Kidney (tissue), 14 donors: ENCODE data around the gene PEX14. TPM values are rescaled to one million over a fixed set of nuclear protein-coding genes. Genes with fewer than 3 reads are reported as not detected.

Source experiments
- DNase-seq, 5 donors: peaks; one replicate each; pipeline ENCODE4 v3.0.0-alpha.2; 2013 to 2020
- FAIRE-seq: peaks from 2 replicates; lab custom pipeline; 2012; peaks lifted over from hg19 to GRCh38; lab: Jason Lieb, UNC
- H3K27ac ChIP-seq, 2 donors: one replicate each; pipeline ENCODE4 v1.7.0; 2013; ENCODE audit warnings: low read depth in 2 of 2, low read length in 2 of 2, inconsistent platforms in 1 of 2
- H3K27me3 ChIP-seq: one replicate; pipeline ENCODE4 v1.7.1; 2013; ENCODE audit warnings: low read length, inconsistent platforms; ENCODE audit not compliant: control insufficient read depth, insufficient read depth
- H3K36me3 ChIP-seq, 3 donors: one replicate each; pipeline versions ENCODE4 v1.7.0 to v1.7.1; 2013; ENCODE audit warnings: low read length in 3 of 3, control low read depth in 1 of 3, inconsistent platforms in 1 of 3; ENCODE audit not compliant: insufficient read depth in 3 of 3, control insufficient read depth in 2 of 3
- H3K4me1 ChIP-seq, 3 donors: one replicate each; pipeline versions ENCODE4 v1.7.0 to v1.7.1; 2013; ENCODE audit warnings: low read length in 3 of 3, inconsistent platforms in 1 of 3, low read depth in 1 of 3; ENCODE audit not compliant: control insufficient read depth in 2 of 3, insufficient read depth in 2 of 3
- H3K4me3 ChIP-seq, 3 donors: one replicate each; pipeline versions ENCODE4 v1.7.0 to v1.8.1; 2013; ENCODE audit warnings: low read length in 3 of 3, control low read depth in 1 of 3, inconsistent platforms in 1 of 3
- H3K9ac ChIP-seq, 3 donors: one replicate each; pipeline versions ENCODE4 v1.7.0 to v1.7.1; 2013; ENCODE audit warnings: low read length in 3 of 3, control low read depth in 1 of 3, inconsistent platforms in 1 of 3
- H3K9me3 ChIP-seq, 3 donors: one replicate each; pipeline versions ENCODE4 v1.7.0 to v1.7.1; 2013; ENCODE audit warnings: low read length in 3 of 3, control low read depth in 1 of 3, inconsistent platforms in 1 of 3; ENCODE audit not compliant: control insufficient read depth in 2 of 3, insufficient read depth in 1 of 3
- intact Hi-C: fragments of 100-400 bp; cut with DNase I; formaldehyde crosslinking; loops from one replicate; pipeline ENCODE4 v1.11.1; 2022
- polyA plus RNA-seq: library from polyadenylated mRNA; stranded (reverse); fragments of 350-450 nt; fragmentation: Illumina TruSeq; extraction: RNeasy Lipid Tissue Mini Kit (QIAGEN cat#74804); gene quantifications from one replicate; pipeline ENCODE4 v1.2.3, GENCODE V29; 2014; ENCODE audit warnings: low read depth, low replicate concordance; ENCODE audit not compliant: insufficient read depth
- total RNA-seq: library from RNA; stranded (reverse); fragmentation: NEBNext Ultra II Directional; extraction: Animal tissue kit (Norgen Biotek cat#: 25700); gene quantifications from one replicate; pipeline ENCODE4 v1.2.1, GENCODE V29; 2021
- TF ChIP-seq, protein P1 (sequence below): IDR thresholded peaks from 3 replicates; pipeline ENCODE4 v1.5.1; 2012; ENCODE audit warnings: mild to moderate bottlenecking, moderate library complexity, borderline replicate concordance; ENCODE audit not compliant: insufficient read depth; ENCODE audit errors: extremely low read depth
- donor health status: control.
- donor health status: control.
- donor health status: control.
- donor health status: control.
- donor health status: control.
- donor health status: DM: yes; HTN: yes; CAD: no.
- donor health status: Normal renal cell carcinoma (clear cell type).

The PEX14 gene
- total and polyA plus RNA-seq, 2 donors from 2014 or later, result 22.8 to 25.8 TPM

DNA sequence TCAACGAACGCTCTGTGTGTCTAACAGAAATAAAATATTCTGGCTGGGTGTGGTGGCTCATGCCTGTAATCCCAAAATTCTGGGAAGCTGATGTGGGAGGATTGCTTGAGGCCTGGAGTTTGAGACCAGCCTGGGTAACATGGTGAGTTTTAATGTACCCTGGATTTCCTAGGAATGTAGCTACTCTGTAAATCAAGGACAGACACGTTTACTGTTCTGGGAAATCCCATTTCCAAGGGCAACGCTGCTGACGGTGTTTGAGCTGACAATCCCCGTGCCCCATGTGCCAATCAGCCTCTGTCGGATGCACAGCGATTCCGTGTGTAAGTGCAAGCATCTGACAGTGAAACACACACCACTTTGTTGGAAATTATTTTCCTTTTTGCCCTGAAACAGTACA is 16.9 kb upstream of the PEX14 start:
- intact Hi-C loops, result no loop called here
- TF ChIP-seq, protein P1, sequence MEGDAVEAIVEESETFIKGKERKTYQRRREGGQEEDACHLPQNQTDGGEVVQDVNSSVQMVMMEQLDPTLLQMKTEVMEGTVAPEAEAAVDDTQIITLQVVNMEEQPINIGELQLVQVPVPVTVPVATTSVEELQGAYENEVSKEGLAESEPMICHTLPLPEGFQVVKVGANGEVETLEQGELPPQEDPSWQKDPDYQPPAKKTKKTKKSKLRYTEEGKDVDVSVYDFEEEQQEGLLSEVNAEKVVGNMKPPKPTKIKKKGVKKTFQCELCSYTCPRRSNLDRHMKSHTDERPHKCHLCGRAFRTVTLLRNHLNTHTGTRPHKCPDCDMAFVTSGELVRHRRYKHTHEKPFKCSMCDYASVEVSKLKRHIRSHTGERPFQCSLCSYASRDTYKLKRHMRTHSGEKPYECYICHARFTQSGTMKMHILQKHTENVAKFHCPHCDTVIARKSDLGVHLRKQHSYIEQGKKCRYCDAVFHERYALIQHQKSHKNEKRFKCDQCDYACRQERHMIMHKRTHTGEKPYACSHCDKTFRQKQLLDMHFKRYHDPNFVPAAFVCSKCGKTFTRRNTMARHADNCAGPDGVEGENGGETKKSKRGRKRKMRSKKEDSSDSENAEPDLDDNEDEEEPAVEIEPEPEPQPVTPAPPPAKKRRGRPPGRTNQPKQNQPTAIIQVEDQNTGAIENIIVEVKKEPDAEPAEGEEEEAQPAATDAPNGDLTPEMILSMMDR, result no peak
- no peaks in the 10 kb centered on the region for H3K9me3 ChIP-seq
- no peak for FAIRE-seq
- H3K27me3 ChIP-seq, result no peaks in the 10 kb centered on the region
- H3K4me3 ChIP-seq, result peak overlapping the region in 1 of 3 donors; percentile 13
- no peak overlapping the region for H3K9ac ChIP-seq
- peaks cover 0 to 12% (median 8%) of the 10 kb centered on the region in 3 donors for H3K36me3 ChIP-seq
- no peak for DNase-seq
- H3K27ac ChIP-seq, result no peak overlapping the region
- H3K4me1 ChIP-seq, result peaks cover 0 to 2% (median 0%) of the 10 kb centered on the region in 3 donors

DNA sequence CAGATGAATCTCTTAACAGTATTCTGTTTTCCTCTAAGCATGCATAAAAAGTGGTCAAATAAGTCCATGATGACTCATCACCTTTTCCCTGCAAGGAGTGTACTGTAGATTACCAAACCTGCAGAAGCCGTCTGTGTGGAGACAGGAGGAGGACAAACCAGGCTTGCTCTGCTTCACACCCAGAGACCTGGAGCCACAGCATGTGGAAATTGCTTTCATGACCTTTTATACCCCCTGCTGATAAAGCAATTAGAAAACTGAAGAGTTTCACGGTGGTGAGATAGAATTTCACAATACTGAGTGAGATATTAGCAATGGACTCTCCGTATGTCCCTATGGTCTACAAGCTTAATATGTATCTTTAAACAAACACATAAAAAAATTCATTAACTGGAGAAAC is 15.6 kb upstream of the PEX14 start:
- no peak overlapping the region for H3K9ac ChIP-seq
- H3K27ac ChIP-seq, result no peak overlapping the region
- peaks cover 0 to 2% (median 0%) of the 10 kb centered on the region in 3 donors for H3K4me1 ChIP-seq
- DNase-seq (no peak), FAIRE-seq (no peak)
- H3K9me3 ChIP-seq, result no peaks in the 10 kb centered on the region
- H3K27me3 ChIP-seq, result no peaks in the 10 kb centered on the region
- H3K36me3 ChIP-seq, result peaks cover 0 to 17% (median 13%) of the 10 kb centered on the region in 3 donors
- no peak overlapping the region for H3K4me3 ChIP-seq
- TF ChIP-seq, protein P1, result no peak
- intact Hi-C loops, result no loop called here

DNA sequence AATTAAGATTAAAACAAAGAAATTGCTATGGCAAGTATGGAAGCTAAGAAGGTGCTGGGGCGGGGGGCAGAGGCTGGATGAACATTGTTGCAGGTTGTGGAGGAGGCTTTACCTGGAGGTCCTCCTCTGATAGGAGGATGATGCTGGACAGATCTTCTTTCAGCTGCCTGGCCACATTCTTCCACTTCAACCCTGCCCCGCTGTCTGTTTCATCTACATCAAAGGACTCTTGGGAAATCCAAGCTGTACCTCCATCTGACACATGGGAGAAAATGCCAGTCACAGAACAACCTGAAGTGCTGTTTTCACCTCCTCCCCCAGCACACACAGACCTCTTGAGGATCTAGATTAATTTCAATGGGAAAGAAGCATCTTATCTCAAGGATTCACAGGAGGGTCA is 7.7 kb upstream of the PEX14 start:
- H3K4me3 ChIP-seq, result no peak overlapping the region
- no peak overlapping the region for H3K27ac ChIP-seq
- intact Hi-C loops, result no loop called here
- H3K36me3 ChIP-seq, result peaks cover 2 to 35% (median 24%) of the 10 kb centered on the region in 3 donors
- H3K9me3 ChIP-seq, result no peaks in the 10 kb centered on the region
- no peak overlapping the region for H3K9ac ChIP-seq
- peaks cover 0 to 7% (median 0%) of the 10 kb centered on the region in 3 donors for H3K4me1 ChIP-seq
- H3K27me3 ChIP-seq, result no peaks in the 10 kb centered on the region
- TF ChIP-seq, protein P1, result no peak
- FAIRE-seq, result no peak
- DNase-seq, result peak in 1 of 5 donors; percentile 17

DNA sequence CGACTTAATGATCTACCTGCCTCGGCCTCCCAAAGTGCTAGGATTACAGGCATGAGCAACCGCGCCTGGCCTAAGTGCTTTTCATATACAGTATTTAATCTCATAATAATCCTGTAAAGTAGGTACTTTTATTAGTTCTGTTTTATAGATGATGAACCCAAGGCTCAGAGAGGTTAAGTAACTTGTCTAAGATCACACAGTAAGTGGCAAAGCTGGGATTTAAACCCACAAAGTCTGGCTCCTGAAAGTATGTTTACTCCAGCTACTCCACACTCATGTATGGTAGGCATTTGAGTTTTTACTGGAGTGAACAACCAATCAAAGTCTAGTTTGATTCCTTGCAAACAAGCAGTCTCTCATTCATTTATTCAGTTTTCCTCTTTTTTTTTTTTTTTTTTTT is 4.7 kb upstream of the PEX14 start:
- intact Hi-C loops, result no loop called here
- TF ChIP-seq, protein P1, result no peak
- no peak for FAIRE-seq

More for the DNA sequence above, 4.7 kb upstream of the PEX14 start:
- no peak overlapping the region for H3K4me3 ChIP-seq
- peaks cover 0 to 9% (median 3%) of the 10 kb centered on the region in 3 donors for H3K4me1 ChIP-seq
- DNase-seq, result no peak
- no peak overlapping the region for H3K9ac ChIP-seq
- H3K27ac ChIP-seq, result no peak overlapping the region
- peaks cover 2 to 18% (median 8%) of the 10 kb centered on the region in 3 donors for H3K36me3 ChIP-seq
- H3K9me3 ChIP-seq, result no peaks in the 10 kb centered on the region
- no peaks in the 10 kb centered on the region for H3K27me3 ChIP-seq
